HG03066 (cell line): ENCODE results near the gene BGN.

Experiments
- ATAC-seq: cut with Tn5 transposase; IDR thresholded peaks from one replicate; pipeline ENCODE4 v1.9.1; 2021; ENCODE audit warnings: low read depth; ENCODE audit not compliant: unreplicated experiment

The BGN gene

DNA sequence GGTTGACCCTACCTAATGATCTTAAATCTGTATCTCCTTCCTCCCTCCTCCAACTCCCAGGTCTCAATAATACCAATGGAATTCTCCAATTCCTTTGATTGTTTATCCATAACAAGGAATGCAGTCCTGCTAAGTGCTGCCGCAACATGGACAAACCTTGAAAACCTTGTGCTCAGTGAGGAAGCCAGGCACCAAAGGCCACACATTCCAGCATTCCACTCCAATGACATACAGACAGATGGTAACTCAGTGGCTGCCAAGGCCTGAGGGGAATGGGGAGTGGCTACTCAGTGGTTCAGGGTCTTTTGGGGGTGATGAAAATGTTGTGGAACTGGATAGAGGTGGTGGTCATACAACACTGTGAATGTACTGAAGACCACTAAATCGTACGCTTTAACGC, 34.8 kb upstream of the BGN start:
- ATAC-seq: no peak

DNA sequence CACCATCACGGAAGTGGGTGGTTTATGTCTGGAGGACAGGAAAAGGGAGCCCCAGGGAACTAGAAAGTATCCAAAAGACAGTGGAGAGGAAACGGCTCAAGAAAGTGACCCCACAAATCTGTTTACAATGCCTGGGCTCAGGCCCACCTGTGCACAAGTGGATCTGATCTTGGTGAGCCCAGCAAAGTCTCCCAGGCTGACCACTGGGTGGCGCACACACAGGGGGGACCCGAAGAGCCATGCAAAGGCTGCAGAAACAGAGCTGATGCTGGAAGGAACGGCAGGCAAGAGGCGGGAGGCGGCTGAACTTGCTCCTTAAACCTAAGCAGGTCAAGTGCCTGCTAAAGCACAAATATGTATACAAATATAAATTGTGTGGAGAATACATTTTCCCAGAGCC, 34.0 kb upstream of the BGN start:
- ATAC-seq: no peak

GRCh38 chrX:153462291-153462690, 32.5 kb upstream of the BGN start:
- ATAC-seq: no peak

DNA sequence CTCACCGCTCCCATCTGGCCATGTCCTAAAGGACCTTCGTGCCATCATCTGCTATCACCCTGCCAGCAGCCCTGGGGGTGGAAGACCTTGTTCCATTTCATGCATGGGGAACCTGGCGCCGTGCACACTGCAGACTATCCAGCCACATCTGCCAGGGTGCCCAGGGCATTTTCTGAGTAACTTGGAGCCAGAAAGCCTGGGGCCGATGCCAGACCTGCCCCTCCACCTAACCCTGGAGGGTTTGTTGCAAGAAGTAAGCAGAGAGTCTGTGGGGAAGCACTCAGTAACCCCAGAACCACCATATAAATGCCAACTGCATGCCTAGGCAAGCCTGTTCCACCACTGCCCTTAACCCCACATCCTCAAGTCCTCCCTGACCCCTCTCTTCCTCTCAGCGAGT, 31.7 kb upstream of the BGN start:
- no peak for ATAC-seq

- ATAC-seq: no peak
Observed at GRCh38 chrX:153463556-153463955, 31.2 kb upstream of the BGN start.

DNA sequence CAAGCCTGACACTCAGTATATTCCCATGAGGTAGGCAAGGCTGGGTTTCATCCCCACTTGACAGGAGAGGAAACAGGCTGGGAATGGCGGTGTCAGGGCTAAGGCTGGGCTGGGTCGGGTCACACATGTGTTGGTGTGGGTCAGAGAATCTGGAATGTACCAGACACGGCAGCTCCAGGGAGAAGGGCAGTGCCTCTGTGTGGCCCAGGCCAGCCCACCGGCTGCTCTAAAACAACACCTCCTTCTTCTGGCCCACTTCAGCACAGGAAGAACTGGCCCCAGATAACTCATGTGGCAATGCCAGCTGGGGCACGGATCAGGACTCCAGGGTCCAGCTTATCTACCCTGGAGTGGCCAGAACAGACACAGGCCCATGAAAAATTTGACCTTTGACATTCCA, 30.7 kb upstream of the BGN start:
- no peak for ATAC-seq

GRCh38 chrX:153465691-153466380, 28.9 kb upstream of the BGN start:
- no peak for ATAC-seq

- ATAC-seq: no peak
Observed at GRCh38 chrX:153468008-153468580, 26.7 kb upstream of the BGN start.

GRCh38 chrX:153469811-153470410, 24.9 kb upstream of the BGN start:
- ATAC-seq: peak; percentile 39

- peak; percentile 82 for ATAC-seq
Observed at GRCh38 chrX:153470411-153471363, 24.1 kb upstream of the BGN start, which contains the start of gene HAUS7. TSS of gene HAUS7 (minus strand) at chrX:153470576. CDS start at chrX:153470557, 19 bp downstream.

DNA sequence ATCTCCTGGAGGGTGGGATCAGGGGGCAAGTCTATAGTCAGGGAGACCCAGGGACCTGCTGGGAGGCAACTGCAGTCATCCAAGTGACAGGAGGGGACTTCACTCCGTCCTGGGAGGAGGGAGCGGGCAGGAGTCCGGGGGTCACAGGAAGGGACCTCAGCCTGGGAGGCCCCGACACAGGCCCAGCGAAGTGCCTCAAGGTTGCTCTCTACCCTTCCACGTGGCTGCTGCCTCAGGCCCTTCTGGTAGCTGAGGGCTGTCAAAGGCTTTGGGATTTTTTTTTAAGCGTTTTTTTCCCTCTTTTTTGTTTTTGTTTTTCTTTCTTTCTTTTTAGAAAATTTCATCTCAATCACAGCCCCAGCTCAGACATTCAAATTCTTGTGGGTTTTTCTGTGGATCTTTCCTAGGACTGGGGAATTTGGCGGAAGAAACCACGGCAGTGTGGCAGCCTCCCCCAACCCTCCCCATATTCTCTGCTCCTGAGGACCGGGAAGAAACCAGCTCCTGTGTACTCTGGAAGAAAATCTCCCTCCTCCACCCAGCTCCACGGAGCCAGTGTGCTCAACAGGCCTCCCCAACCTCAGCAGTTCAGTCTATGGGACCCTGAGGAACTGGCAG, 23.0 kb upstream of the BGN start:
- no peak for ATAC-seq

- no peak for ATAC-seq
Observed at GRCh38 chrX:153473126-153473525, 21.7 kb upstream of the BGN start.

- no peak for ATAC-seq
Observed at GRCh38 chrX:153474266-153474665, 20.5 kb upstream of the BGN start.

- ATAC-seq: no peak
Observed at GRCh38 chrX:153474718-153475117, 20.1 kb upstream of the BGN start.

DNA sequence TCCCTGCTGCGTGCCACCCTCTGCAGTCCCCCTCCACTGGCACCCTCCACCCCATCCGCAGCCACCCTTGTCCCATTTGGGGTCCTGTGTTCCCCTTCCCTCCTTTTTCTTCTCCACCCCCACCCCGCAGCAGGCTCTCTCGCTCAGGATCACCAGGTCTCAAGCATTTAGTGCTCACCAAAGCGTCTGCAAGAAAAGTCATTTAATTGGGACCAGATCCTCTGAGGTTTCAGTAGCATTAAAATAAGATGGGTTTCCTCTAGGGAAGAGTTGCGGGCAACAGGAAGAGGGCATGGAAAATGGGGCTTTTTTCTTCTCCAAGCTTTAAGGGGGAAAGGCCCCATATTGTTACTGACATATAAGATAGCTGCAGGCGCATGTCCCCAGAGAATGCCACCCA, 19.5 kb upstream of the BGN start:
- ATAC-seq: no peak

GRCh38 chrX:153475751-153476281, 19.0 kb upstream of the BGN start:
- ATAC-seq: no peak

- no peak for ATAC-seq
Observed at GRCh38 chrX:153476666-153477363, 18.0 kb upstream of the BGN start.

GRCh38 chrX:153477364-153477857, 17.4 kb upstream of the BGN start:
- ATAC-seq: no peak

DNA sequence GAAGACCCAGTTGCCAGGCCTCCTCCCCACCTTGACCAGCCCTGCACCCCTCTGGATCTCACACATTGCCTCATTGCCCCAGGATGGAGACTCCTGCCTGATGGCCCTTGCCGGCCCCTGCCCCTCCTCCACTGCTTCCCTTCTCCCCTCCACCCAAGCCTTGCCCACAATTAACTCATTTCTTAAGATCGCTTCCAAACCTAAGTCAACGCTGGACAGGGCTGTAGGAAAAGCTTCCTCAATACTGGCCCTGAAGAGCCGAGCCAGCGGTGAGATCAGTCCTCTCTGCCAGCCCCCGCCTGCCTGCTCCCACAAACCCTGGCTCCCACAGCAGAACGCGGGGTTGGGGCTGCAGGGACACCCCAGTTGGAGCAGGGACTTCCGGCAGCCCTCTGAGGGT, 16.9 kb upstream of the BGN start:
- no peak for ATAC-seq

GRCh38 chrX:153478746-153479145, 16.0 kb upstream of the BGN start:
- ATAC-seq: no peak
